ENCODE results near the gene NEUROG2.
"Not testable (repeated sequence)": the region's sequence is repeated elsewhere in the genome, so short reads cannot be mapped to it uniquely, and the experiment has no call there.

NEUROG2 gene

DNA sequence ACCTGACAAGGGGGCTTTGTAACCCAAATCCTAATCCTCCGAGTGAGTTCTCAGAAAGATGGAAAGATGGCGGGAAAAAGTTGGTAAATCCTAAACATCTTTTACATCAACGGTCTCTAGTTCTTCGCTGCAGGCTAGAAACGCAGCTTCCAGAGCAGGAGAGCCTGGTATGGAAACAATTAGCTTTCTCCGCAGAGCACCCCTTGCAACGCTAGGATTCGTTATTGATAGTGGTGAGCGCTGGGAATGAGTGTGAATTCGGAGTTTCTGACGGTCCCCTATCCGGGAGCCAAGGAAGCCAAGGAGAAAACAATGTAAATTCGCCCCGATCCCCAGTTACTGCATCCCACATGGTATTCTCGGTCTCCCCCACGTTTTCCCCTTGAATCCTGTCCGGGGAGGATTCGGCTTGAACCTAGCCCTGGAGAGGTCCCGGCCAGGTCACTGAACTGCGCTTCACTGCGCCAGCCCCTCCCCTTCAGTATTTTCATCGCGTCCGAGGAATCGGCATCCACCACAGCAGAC, 4.7 kb upstream of the NEUROG2 start:
- FAIRE-seq, result no peak

DNA sequence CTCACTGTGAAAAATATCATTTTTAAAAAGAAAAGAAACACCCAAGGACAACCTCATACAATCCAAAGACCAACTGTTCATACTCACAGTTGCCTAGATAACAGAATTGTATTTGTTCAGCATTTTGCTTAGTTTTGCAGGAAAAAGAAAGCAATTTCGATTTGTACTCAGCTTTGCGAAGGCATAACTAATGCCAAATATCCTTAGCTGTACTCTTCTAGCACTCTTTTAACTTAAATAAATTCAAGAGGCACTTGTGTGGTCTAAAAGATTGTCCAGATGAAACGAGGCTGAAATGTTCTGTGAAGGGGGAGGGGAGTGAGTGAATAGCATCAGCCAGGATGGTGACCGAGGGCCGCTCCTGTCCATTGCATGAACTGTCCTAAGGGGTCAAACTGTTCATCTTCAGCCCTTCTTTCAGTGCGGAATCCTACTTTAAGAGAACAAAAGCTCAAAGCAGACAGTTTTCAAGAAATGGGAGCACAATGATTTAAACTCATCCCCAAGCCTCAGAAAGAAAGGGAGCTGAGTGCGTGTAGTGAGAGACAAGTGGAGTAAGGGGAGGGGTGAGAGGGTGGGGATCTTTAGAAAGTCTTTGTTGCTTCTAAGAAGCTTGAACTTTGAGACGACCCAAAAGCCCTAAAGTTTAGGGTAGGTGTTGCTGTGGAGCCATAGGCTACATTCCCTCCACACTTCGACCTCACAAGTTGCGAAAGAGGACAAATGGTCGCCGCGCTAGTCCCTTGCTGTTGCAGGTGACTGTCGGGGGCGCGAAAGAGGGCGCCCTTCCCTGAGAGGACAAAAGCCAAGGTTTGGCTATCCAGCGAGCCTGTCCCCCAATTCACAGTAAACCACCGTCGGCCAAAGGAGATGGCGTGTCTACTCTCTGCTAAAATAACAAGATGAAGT, 4.0 kb upstream of the NEUROG2 start:
- no peak for FAIRE-seq

DNA sequence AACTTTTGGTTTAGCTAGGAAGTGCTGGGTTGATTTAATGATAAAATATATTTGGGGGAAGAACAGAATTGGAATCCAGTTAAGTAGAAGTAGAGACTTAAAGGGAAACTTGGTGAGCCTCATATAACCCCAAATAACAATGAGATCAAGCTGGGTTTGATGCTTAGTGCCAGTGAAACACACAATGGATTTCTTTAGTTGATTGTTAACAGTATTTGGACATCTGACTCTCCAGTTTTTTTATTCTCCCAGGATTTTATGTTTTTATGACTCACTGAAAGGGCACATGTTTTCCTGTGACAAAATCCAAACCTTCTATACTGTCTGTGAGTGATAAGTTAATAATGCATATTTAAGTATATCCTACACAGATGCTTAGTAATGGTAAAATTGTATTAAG, 2.7 kb upstream of the NEUROG2 start:
- FAIRE-seq, result no peak

GRCh38 chr4:112517911-112518310, 1.9 kb upstream of the NEUROG2 start:
- no peak for FAIRE-seq

GRCh38 chr4:112517067-112517634, 1.2 kb upstream of the NEUROG2 start:
- no peak for FAIRE-seq

DNA sequence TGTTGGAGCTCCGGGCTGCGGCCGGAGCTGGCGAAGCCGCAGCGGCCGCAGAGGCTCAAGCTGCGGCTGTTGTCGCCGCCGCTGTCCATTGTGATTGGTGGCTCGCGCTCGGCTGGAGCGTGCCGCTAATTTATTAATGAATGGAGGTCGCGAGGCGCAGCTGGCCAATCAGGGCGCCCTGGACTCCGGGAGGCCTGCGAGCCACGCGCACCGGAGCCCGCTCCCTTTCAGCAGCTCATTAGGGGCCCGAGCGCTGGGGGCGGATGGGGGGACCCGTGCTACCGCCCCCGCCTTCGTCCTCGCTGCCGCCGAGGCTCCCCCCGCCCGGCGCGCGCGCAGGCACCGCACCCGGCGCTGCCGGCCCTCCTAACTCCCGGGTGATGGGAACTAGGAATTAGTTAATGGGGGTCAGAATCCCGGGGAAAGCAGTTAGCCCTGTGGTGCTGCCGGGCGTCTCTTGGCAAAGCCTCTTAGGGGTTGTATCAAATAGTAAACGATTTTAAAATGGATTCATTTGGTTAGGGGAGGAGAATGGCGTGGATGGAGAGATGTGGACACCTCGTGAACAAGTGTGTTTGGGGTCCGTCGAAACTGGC, 589 bp upstream of the NEUROG2 start:
- no peak for FAIRE-seq

- FAIRE-seq, result no peak
Measured at GRCh38 chr4:112515198-112516065, 548 bp downstream of the NEUROG2 start.

- FAIRE-seq, result no peak
Measured at GRCh38 chr4:112514647-112515197, 1.3 kb downstream of the NEUROG2 start.

DNA sequence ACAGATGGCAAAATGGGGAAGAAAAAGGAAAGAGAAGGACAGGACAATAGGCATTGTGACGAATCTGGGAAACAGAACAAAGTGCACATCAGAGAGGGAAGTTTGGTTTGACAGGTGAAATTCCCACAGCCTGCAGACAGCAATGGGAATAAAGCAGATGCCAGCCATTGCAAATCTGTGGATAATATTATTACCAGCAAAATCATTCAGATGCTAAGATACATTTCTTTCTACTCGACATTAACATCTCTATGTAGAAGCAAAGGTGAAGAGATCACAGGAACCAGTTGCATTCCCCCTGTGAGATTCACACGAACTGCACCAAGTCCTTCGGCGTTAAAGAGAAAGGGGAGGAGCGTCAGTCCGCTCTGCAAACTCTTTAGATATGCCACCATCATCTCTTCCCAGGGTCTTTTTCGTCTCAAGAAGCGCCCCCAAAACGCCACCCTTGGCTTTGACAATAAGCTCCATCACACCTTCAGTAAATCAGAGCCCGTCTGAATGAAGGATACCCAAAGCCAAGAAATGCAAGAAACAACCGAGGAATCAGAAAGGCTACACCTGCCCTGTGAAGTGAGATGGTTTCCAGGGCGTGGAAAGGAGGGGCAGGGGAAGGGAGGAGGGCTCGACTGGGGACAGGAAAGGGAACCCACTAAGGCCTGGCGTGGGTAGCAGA, 1.9 kb downstream of the NEUROG2 start:
- FAIRE-seq, result no peak

DNA sequence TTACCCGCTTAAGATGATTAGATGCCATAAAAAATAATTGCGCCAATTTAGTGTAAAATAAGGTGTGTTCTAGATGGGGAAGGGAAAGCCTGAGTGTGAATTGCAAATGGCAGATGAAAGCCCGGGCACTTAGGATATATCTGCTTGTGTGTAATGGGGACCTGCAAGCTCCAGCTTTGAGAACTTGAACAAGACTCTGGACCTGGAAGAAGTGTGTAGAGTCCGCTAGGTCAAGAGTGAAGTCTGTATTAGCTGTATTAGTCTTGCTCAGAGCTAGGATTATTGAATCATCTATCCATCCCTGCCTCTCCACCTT, 4.2 kb downstream of the NEUROG2 start:
- no peak for FAIRE-seq

- no peak for FAIRE-seq
Measured at GRCh38 chr4:112511093-112511802, 4.7 kb downstream of the NEUROG2 start.

DNA sequence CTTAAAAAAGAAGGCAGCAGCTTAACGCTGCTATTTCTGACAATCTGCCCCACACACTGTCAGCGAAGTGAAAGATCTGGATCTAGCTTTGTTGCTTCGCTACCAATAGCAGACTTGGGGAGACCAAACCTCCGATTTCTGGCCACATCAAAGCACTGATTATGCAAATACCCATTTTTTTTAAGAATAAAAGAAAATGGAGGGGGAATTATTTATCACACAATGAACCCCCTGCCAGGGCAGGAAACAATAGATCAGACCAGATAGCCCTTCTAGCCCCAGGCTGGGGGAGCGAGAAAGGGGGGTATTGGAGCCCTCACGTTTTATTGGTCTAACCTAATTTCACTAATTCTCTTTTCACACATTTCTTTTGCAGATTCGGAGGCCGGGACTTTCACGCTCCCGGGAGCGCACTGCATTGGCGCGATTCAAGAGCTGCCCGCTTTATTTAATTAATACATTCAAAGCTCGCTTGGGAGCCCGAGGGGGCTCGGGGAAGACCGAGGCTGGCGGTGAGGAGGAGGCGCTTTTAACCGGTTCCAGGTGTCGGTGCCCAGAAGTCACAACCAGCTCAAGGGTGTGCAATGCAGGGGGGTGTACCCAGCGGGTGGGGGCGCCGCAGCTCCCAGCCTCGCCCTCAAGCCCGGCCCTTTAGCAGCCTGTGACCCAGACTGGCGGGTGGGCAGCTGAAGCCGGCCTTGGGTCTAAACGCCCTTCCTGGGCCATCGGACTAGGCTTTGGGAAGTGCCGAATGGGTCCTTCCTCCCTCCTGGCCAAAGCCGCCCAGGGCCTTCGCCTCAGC, 5.5 kb downstream of the NEUROG2 start:
- FAIRE-seq, result no peak

DNA sequence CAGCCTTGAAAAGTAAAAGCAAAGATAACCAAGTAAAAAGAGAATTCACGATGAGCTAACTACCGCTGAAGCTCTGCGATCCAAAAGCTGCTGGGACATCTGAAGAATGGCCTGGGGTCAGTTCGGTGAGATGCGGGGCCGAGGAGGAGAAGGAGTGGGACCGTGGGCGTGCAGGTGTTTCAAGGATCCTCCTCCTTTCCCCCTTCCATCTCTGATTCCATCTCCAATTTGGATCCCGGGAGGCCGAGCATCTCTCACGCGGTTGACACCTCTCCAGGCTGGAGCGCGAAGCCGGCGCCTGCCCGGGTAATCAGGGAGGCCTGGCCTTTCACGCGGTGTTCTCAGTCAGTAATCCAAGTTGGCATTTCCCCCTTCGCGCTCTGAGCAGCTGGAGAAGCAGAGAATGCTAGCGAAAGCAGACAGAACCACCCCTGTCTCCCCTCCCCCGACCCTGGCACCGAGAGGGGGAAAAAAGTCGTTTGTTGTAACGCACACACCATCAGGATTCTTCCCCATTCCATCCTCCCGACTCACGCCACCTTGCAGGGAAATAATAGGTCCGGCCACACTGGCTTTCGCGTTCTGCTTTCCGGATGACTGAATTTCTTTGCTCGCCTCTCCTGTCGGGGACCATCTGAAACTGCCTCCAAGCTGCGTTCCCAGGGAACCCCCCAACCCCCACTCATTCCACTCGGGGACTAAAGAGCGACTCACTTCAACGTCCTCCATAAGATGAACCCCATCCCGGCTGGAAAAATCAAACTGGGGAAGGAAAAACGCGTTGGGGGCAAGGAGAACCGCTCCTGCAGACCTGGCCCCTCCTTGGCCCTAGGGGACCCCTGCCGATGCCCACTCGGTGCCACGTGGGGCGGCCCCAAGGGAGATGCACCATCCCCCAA, 6.5 kb downstream of the NEUROG2 start:
- FAIRE-seq, result no peak

- FAIRE-seq, result no peak
Measured at GRCh38 chr4:112508356-112508755, 7.6 kb downstream of the NEUROG2 start.

DNA sequence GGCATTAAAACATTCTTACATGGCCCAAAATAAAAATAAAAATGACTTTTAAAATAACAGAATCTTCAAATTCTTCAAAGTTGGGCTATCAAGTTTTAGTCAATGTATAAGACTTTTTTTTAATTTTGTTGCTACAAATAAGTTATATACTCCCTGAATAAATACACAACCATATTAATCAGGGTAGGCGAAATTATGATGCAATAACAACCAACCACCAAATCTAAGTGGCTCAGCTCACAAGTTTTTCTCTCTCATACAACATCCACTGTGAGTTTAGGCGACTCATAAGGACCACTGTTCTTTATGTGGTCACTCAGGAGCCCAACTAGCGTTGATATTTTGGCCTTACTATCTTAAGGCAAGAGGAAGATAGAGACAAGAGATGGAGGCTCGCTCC, 11.2 kb downstream of the NEUROG2 start:
- FAIRE-seq, result no peak

- FAIRE-seq, result no peak
Measured at GRCh38 chr4:112502871-112503270, 13.1 kb downstream of the NEUROG2 start.

DNA sequence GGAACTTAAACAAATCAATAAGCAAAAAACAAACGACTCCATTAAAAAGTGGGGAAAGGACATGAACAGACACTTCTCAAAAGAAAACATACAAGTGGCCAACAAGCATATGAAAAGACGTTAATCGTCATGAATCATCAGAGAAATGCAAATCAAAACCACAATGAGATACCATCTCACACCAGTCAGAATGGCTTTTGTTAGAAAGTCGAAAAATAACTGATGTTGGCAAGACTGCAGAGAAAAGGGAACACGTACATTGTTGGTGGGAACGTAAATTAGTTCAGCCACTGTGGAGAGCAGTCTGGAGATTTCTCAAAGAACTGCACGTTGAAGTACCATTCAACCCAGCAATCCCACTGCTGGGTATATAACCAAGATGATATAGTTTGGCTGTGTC, 23.7 kb downstream of the NEUROG2 start:
- FAIRE-seq, result no peak

GRCh38 chr4:112490808-112491207, 25.2 kb downstream of the NEUROG2 start:
- not testable (repeated sequence) for FAIRE-seq

DNA sequence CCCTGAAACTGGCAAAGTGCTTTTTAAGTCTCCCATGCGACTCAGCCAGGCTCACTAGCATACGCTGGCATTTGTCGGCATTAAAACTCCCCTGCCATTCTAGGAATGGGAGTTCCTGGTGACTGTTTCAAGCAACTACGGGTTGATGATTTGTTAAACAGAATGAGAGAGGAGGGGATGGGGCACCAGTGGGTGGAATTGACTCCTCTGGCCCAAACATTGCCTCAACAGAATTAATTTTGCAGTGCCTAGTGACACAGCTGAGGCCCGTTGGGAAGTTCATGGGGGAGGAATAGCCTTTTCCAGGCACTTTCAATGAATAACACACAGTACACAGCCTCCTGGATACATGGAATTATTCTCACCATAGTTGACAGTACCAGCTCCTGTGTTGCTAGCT, 30.1 kb downstream of the NEUROG2 start:
- FAIRE-seq, result no peak

All from endometrium (tissue), 2 donors.